PC-3 (cell line): ENCODE results near the gene ZDHHC12. TPM values are rescaled to one million over a fixed set of nuclear protein-coding genes. Genes with fewer than 3 reads are reported as not detected.
A peak's percentile ranks its signal among the peaks of the same experiment; 100 is the strongest.

ENCODE experiments used
- ATAC-seq: fragments of 200-7000 bp; cut with Tn5 transposase; 2 replicates; pipeline ENCODE4 v1.9.1; 2020; ENCODE audit warnings: mild to moderate bottlenecking, moderate library complexity
- Bru-seq: library from RNA; stranded (reverse); fragments of 400-500 nt; gene quantifications from one replicate; lab custom pipeline; 2021; lab: Mats Ljungman, UMichigan
- BruChase-seq, 2 experiments: library from RNA; stranded (reverse); fragments of 400-500 nt; gene quantifications; one replicate each; lab custom pipeline; 2021; lab: Mats Ljungman, UMichigan
- BruUV-seq: library from RNA; stranded (reverse); fragments of 400-500 nt; replicated peaks from 2 replicates; lab custom pipeline; 2021; lab: Mats Ljungman, UMichigan
- CTCF ChIA-PET: fragments of 300-600 bp; sonication (Branson Sonifier 250); formaldehyde crosslinking; loops from one replicate; lab custom pipeline; 2022; ENCODE audit warnings: antibody characterized with exemption; lab: Charles Lee
- POLR2A ChIA-PET: fragments of 300-600 bp; sonication (Branson Sonifier 250); formaldehyde crosslinking; loops from one replicate; lab custom pipeline; 2022; ENCODE audit warnings: antibody characterized with exemption; ENCODE audit not compliant: unreplicated experiment; lab: Charles Lee
- DNase-seq: peaks from one replicate; pipeline ENCODE4 v3.0.0-alpha.2; 2015
- H2AFZ ChIP-seq: fragments of 300-600 bp; sonication (generic); 2 replicates; pipeline ENCODE4 v1.6.0; 2016; ENCODE audit warnings: antibody characterized with exemption, low read length
- H3F3A ChIP-seq: fragments of 300-600 bp; sonication (generic); one replicate; pipeline ENCODE4 v1.6.0; 2017; ENCODE audit warnings: antibody characterized with exemption, low read length, control low read depth, mild to moderate bottlenecking; ENCODE audit not compliant: unreplicated experiment
- H3K27ac ChIP-seq: fragments of 300-600 bp; sonication (generic); 2 replicates; pipeline ENCODE4 v1.5.1; 2016; ENCODE audit warnings: mild to moderate bottlenecking, low read length
- H3K27me3 ChIP-seq: fragments of 300-600 bp; sonication (generic); 2 replicates; pipeline ENCODE4 v1.6.1; 2016; ENCODE audit warnings: low read length, mixed read lengths
- H3K36me3 ChIP-seq: fragments of 300-600 bp; sonication (generic); 2 replicates; pipeline ENCODE4 v1.6.1; 2016; ENCODE audit warnings: low read depth, mixed run types, low read length, mixed read lengths
- H3K4me1 ChIP-seq: fragments of 300-600 bp; sonication (generic); 2 replicates; pipeline ENCODE4 v1.5.1; 2016; ENCODE audit warnings: low read length; ENCODE audit not compliant: insufficient read depth
- H3K4me2 ChIP-seq: fragments of 300-600 bp; sonication (generic); 2 replicates; pipeline ENCODE4 v1.6.0; 2016; ENCODE audit warnings: low read length
- H3K4me3 ChIP-seq: fragments of 300-600 bp; sonication (generic); 2 replicates; pipeline ENCODE4 v1.5.1; 2016; ENCODE audit warnings: mild to moderate bottlenecking, low read length, mixed read lengths
- H3K79me2 ChIP-seq: fragments of 300-600 bp; sonication (generic); 2 replicates; pipeline ENCODE4 v1.6.1; 2017; ENCODE audit warnings: low read length, mixed read lengths
- H3K9ac ChIP-seq: fragments of 300-600 bp; sonication (generic); 2 replicates; pipeline ENCODE4 v1.6.0; 2016; ENCODE audit warnings: mild to moderate bottlenecking, low read length
- H3K9me2 ChIP-seq: fragments of 300-600 bp; sonication (generic); replicated peaks from 2 replicates; pipeline ENCODE4 v1.6.1; 2016; ENCODE audit warnings: mixed run types, low read length, mixed read lengths
- H3K9me3 ChIP-seq: fragments of 300-600 bp; sonication (generic); 2 replicates; pipeline ENCODE4 v1.6.1; 2016; ENCODE audit warnings: low read length, mixed read lengths
- H4K20me1 ChIP-seq: fragments of 300-600 bp; sonication (generic); 2 replicates; pipeline ENCODE4 v1.6.1; 2016; ENCODE audit warnings: low read length, mixed read lengths
- CTCF ChIP-seq: fragments of 300-600 bp; sonication (generic); conservative IDR thresholded peaks from 2 replicates; pipeline ENCODE4 v1.5.1; 2017; ENCODE audit warnings: antibody characterized with exemption, low read depth, mild to moderate bottlenecking, low read length
- EZH2 ChIP-seq: fragments of 300-600 bp; sonication (generic); IDR thresholded peaks from one replicate; pipeline ENCODE4 v1.6.1; 2017; ENCODE audit warnings: antibody characterized with exemption, mild to moderate bottlenecking, low read length; ENCODE audit not compliant: unreplicated experiment
- EZH2phosphoT487 ChIP-seq: fragments of 300-600 bp; sonication (generic); IDR thresholded peaks from 2 replicates; pipeline ENCODE4 v1.6.1; 2018; ENCODE audit warnings: mild to moderate bottlenecking, antibody characterized with exemption, low read length, borderline replicate concordance
- intact Hi-C: fragments of 100-400 bp; cut with micrococcal nuclease; formaldehyde crosslinking; loops from 2 replicates; pipeline ENCODE4 v1.9.0; 2023
- long read RNA-seq: library from polyadenylated mRNA; unstranded; transcript quantifications from one replicate; pipeline ENCODE4 v2.0.0, GENCODE V29; 2021; ENCODE audit not compliant: unreplicated experiment
- total RNA-seq: library from RNA; depleted of rRNA; stranded (reverse); fragments of >200 nt; gene quantifications from 2 replicates; pipeline ENCODE4 v1.2.3, GENCODE V29; 2014; rRNA removed

ZDHHC12 gene
- total RNA-seq (82.4 and 86.1 TPM in 2 replicates), Bru-seq, nascent RNA (percentile 51 among the genes with signal in this experiment), BruChase-seq, experiment 1, labeled RNA remaining after a 6-hour chase (percentile 65 among the genes with signal in this experiment), BruChase-seq, experiment 2, labeled RNA remaining after a 2-hour chase (percentile 41 among the genes with signal in this experiment)
- long read RNA-seq, transcript ZDHHC12-201 (5 exons, 1,129 nt): major isoform, 16 of 33 reads
- long read RNA-seq, partial matches to known transcripts: 14 of 33 reads
- long read RNA-seq, other reads (novel, unspliced or antisense): 3 of 33 reads

- H3K9me2 ChIP-seq: no peaks in the 10 kb centered on the region
- no peaks in the 10 kb centered on the region for H3K9me3 ChIP-seq
- no peaks in the 10 kb centered on the region for H3K36me3 ChIP-seq
- peak within 1 kb of the TSS; percentile 88 for H3K9ac ChIP-seq
- CTCF ChIA-PET: interaction anchor here (0.6 to 1.0 kb wide), 4 partner anchors 9 to 689 kb away, joined by 3 to 10 read pairs (median 4); no protein-coding TSS in a partner anchor
- intact Hi-C loops: no loop called here
- H4K20me1 ChIP-seq: no peaks in the 10 kb centered on the region
- peak; percentile 94 for ATAC-seq
- H3K27me3 ChIP-seq: no peaks in the 10 kb centered on the region
- H3K4me3 ChIP-seq: peak within 1 kb of the TSS; percentile 81
- H3K4me2 ChIP-seq: peak within 1 kb of the TSS; percentile 94
- 0 out of 2 replicates have a peak, but pooled peaks cover 4% of the 10 kb centered on the region for H3K79me2 ChIP-seq
- no TSS peak for BruUV-seq
- no peaks in the 10 kb centered on the region for H3K4me1 ChIP-seq
- TF ChIP-seq EZH2 (no peak), EZH2phosphoT487 (no peak), CTCF (no peak)
- POLR2A ChIA-PET: interaction anchor here (0.6 kb wide), 2 partner anchors 47 to 94 kb away, joined by 3 read pairs; partner anchors contain the start of gene ENDOG
- peak; percentile 95 for DNase-seq
- peak within 1 kb of the TSS; percentile 92 for H2AFZ ChIP-seq
- H3F3A ChIP-seq: no peaks in the 10 kb centered on the region
- H3K27ac ChIP-seq: no peak within 1 kb of the TSS
Measured at GRCh38 chr9:128723866-128724743, at the start of gene ZDHHC12. Gene ZDHHC12 (minus strand): TSS chr9:128724127. CDS start chr9:128724093, 34 bp downstream.

- H3F3A ChIP-seq: no peaks in the 10 kb centered on the region
- no peak overlapping the region for H3K4me2 ChIP-seq
- no peaks in the 10 kb centered on the region for H3K9me2 ChIP-seq
- no peaks in the 10 kb centered on the region for H4K20me1 ChIP-seq
- no peak overlapping the region for H3K9ac ChIP-seq
- no peaks in the 10 kb centered on the region for H3K9me3 ChIP-seq
- H3K4me1 ChIP-seq: peaks cover 5% of the 10 kb centered on the region; the same call in 1 of the 2 replicates
- H2AFZ ChIP-seq: no peak overlapping the region
- CTCF ChIA-PET: no interaction called here
- intact Hi-C loops: no loop called here
- H3K27me3 ChIP-seq: no peaks in the 10 kb centered on the region
- no peak overlapping the region for H3K27ac ChIP-seq
- no TSS peak for BruUV-seq
- ATAC-seq (no peak), DNase-seq (no peak)
- no peak overlapping the region for H3K4me3 ChIP-seq
- no peaks in the 10 kb centered on the region for H3K36me3 ChIP-seq
- TF ChIP-seq EZH2 (no peak), CTCF (no peak), EZH2phosphoT487 (no peak)
- POLR2A ChIA-PET: interaction anchor here (0.6 kb wide), 1 partner anchor 352 kb away, joined by 11 read pairs; no protein-coding TSS in a partner anchor
- peaks cover 13% of the 10 kb centered on the region for H3K79me2 ChIP-seq
Measured at GRCh38 chr9:128773049-128773448, 49.1 kb upstream of the ZDHHC12 start.
